Measurements from ENCODE around the gene HK3. TPM values are rescaled to one million over a fixed set of nuclear protein-coding genes. Genes with fewer than 3 reads are reported as not detected.

Gene HK3
- total RNA-seq, 1 experiment from 2014 or later = 1.6 TPM

Other genes starting within 250 kb of the HK3 start
- 0.56 and 1.6 TPM in 2 replicates for gene UNC5A, start 88.8 kb downstream of the HK3 start, total RNA-seq (2014; rRNA removed; shearing (Covaris generic))
- 33.0 and 38.1 TPM in 2 replicates for gene UIMC1, start 107.4 kb upstream of the HK3 start, total RNA-seq (2014; rRNA removed; shearing (Covaris generic))
- 26.2 and 31.4 TPM in 2 replicates for gene ZNF346, start 123.3 kb upstream of the HK3 start, total RNA-seq (2014; rRNA removed; shearing (Covaris generic))
- gene FGFR4, start 187.6 kb upstream of the HK3 start, total RNA-seq (2014; rRNA removed; shearing (Covaris generic)) = 11.4 and 16.9 TPM in 2 replicates
- 27.6 and 30.3 TPM in 2 replicates for gene NSD1, start 234.4 kb upstream of the HK3 start, total RNA-seq (2014; rRNA removed; shearing (Covaris generic))